NB4 (cell line): Measurements from ENCODE around the gene AP4S1.
"Not testable (repeated sequence)": the region's sequence is repeated elsewhere in the genome, so short reads cannot be mapped to it uniquely, and the experiment has no call there.

ENCODE experiments used
- DNase-seq: peaks from one replicate; pipeline ENCODE4 v3.0.0; 2010; ENCODE audit warnings: low read depth
- H3K4me3 ChIP-seq: one replicate; pipeline ENCODE4 v1.5.1; 2011; ENCODE audit warnings: mild to moderate bottlenecking, low read depth, low read length, moderate library complexity
- MAX ChIP-seq: IDR thresholded peaks from 2 replicates; pipeline ENCODE4 v1.6.1; 2011; ENCODE audit warnings: low read depth, low read length
- MYC ChIP-seq: IDR thresholded peaks from 2 replicates; pipeline ENCODE4 v1.6.1; 2011; ENCODE audit warnings: low read depth, low read length
- POLR2A ChIP-seq: IDR thresholded peaks from 2 replicates; pipeline ENCODE4 v1.6.1; 2011; ENCODE audit warnings: mild to moderate bottlenecking; ENCODE audit not compliant: insufficient read length; ENCODE audit errors: extremely low read depth
- TF ChIP-seq, protein P1 (sequence below): IDR thresholded peaks from one replicate; pipeline ENCODE4 v1.5.1; 2012; ENCODE audit warnings: low read depth, low read length

Gene AP4S1

GRCh38 chr14:31057701-31058364 is 32.4 kb downstream of the AP4S1 start:
- no peak for DNase-seq
- H3K4me3 ChIP-seq: no peak overlapping the region
- TF ChIP-seq MAX (no peak), MYC (no peak), POLR2A (no peak)
- TF ChIP-seq, protein P1, sequence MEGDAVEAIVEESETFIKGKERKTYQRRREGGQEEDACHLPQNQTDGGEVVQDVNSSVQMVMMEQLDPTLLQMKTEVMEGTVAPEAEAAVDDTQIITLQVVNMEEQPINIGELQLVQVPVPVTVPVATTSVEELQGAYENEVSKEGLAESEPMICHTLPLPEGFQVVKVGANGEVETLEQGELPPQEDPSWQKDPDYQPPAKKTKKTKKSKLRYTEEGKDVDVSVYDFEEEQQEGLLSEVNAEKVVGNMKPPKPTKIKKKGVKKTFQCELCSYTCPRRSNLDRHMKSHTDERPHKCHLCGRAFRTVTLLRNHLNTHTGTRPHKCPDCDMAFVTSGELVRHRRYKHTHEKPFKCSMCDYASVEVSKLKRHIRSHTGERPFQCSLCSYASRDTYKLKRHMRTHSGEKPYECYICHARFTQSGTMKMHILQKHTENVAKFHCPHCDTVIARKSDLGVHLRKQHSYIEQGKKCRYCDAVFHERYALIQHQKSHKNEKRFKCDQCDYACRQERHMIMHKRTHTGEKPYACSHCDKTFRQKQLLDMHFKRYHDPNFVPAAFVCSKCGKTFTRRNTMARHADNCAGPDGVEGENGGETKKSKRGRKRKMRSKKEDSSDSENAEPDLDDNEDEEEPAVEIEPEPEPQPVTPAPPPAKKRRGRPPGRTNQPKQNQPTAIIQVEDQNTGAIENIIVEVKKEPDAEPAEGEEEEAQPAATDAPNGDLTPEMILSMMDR: no peak

GRCh38 chr14:31059152-31059924 is 33.9 kb downstream of the AP4S1 start:
- no peak overlapping the region for H3K4me3 ChIP-seq
- DNase-seq: peak; percentile 93
- TF ChIP-seq POLR2A: no peak

DNA sequence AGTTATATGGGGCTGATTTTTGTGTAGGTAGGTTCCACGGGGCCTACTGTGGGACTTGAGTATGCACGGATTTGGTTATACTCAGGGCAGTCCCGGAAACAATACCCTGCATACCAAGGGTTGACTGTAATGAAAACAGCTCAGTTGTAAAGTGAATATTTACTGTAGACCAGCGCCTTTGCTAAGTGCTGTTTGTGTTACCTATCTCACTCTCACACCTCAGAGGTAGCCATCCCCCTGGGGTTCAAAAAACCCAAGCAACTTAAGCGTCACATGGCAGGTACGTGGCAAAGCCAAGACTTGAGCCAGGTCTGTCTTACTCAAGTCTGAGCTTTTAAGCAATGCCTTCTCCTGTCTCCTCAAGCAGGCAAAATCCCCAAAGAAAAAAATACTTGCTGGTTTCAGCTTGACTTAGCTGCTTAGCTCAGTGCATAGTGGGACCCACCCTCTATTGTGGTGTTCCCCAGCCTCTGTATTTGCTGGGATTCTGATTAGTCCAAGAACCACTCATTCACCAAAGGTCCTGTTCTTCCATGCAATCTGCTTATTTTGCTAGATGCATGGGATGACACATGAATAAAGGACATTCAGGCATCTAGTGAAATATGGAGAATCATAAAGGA is 34.9 kb downstream of the AP4S1 start:
- no peak for DNase-seq
- no peak overlapping the region for H3K4me3 ChIP-seq
- TF ChIP-seq MAX (no peak), MYC (no peak), POLR2A (no peak)
- TF ChIP-seq, protein P1: no peak

DNA sequence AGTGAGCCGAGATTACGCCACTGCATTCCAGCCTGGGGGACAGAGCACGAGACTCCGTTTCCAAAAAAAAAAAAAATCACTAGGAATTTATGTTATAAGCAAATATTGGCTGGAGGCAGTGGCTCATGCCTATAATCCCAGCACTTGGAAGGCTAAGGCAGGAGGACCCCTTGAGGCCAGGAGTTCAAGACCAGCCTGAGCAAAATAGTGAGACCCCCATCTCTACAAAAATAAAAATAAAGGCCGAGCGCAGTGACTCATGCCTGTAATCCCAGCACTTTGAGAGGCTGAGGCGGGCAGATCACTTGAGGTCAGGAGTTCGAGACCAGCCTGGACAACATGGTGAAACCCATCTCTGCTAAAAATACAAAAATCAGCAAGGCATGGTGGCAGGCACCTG is 37.5 kb downstream of the AP4S1 start:
- not testable (repeated sequence) for H3K4me3 ChIP-seq, DNase-seq

- DNase-seq: no peak
- TF ChIP-seq POLR2A: no peak
- TF ChIP-seq MYC: no peak
- TF ChIP-seq, protein P1: no peak
- no peak for TF ChIP-seq MAX
- no peak overlapping the region for H3K4me3 ChIP-seq
Measured at GRCh38 chr14:31068235-31068634, 42.8 kb downstream of the AP4S1 start.

- TF ChIP-seq, protein P1: no peak
- TF ChIP-seq MAX: no peak
- TF ChIP-seq MYC: no peak
- no peak for TF ChIP-seq POLR2A
- no peak overlapping the region for H3K4me3 ChIP-seq
- DNase-seq: no peak
Measured at GRCh38 chr14:31069343-31069742, 43.9 kb downstream of the AP4S1 start.

GRCh38 chr14:31070431-31070830 is 45.0 kb downstream of the AP4S1 start:
- no peak for DNase-seq
- H3K4me3 ChIP-seq: no peak overlapping the region
- TF ChIP-seq, protein P1: no peak
